ENCODE measurements around the gene AWAT1. TPM values are rescaled to one million over a fixed set of nuclear protein-coding genes. Genes with fewer than 3 reads are reported as not detected.

The AWAT1 gene
- total and polyA plus RNA-seq, 2 donors (not counting 3 experiments of a cell fraction or from before 2014, with no cell fraction given) = not detected

GRCh38 chrX:70252491-70252890 lies 18.0 kb downstream of the AWAT1 start:
- Histone ChIP-seq H3K4me2 (ENCODE audit: insufficient read depth, low read length) (no peak overlapping the region), H2AFZ (ENCODE audit: low read depth, low read length) (no peak overlapping the region), H4K20me1 (replicated peaks; ENCODE audit: control insufficient read depth, extremely low read depth, insufficient read depth, low read length) (no peaks in the 10 kb centered on the region), H3K9ac (replicated peaks; ENCODE audit: extremely low read depth, insufficient read depth, low read length) (no peak overlapping the region), H3K79me2 (ENCODE audit: control insufficient read depth, insufficient read depth, low read length) (no peaks in the 10 kb centered on the region), H3K27me3 (ENCODE audit: control insufficient read depth in 2 of 2, insufficient read depth in 2 of 2, low read length in 2 of 2) (no peaks in the 10 kb centered on the region), H3K36me3 (ENCODE audit: control insufficient read depth in 2 of 2, extremely low read depth in 1 of 2, insufficient read depth in 2 of 2, low read length in 2 of 2) (no peaks in the 10 kb centered on the region), H3K4me1 (ENCODE audit: control insufficient read depth, extremely low read depth, insufficient read depth, low read length) (no peaks in the 10 kb centered on the region), H3K9me3 (replicated peaks; ENCODE audit: control insufficient read depth, insufficient read depth, low read length) (no peaks in the 10 kb centered on the region), H3K4me3 (replicated peaks in 1 of 3; ENCODE audit: insufficient read depth in 1 of 3, low read depth in 1 of 3, low read length in 3 of 3) (no peak overlapping the region), H3K27ac (ENCODE audit: insufficient read depth, low read depth, low read length) (no peak overlapping the region), H3K9me1 (replicated peaks; ENCODE audit: control insufficient read depth, extremely low read depth, insufficient read depth, low read length) (no peaks in the 10 kb centered on the region)
- POLR2A ChIA-PET = no interaction called here
- dilution Hi-C loops (cut with MboI; ENCODE audit: extremely low pct_ligation_motif_present, low sequenced_read_pairs) = no loop called here
- no peak for TF ChIP-seq POLR2AphosphoS5 (IDR thresholded peaks at IDR 0.05; ENCODE audit: insufficient read depth, low read depth, low read length)
- CTCF ChIA-PET = no interaction called here
- intact Hi-C loops (cut with micrococcal nuclease) = no loop called here
- BruUV-seq (replicated peaks) = no TSS peak
- no peak for FAIRE-seq
- DNase-seq (ENCODE audit: low read depth, low spot score) = no peak

DNA sequence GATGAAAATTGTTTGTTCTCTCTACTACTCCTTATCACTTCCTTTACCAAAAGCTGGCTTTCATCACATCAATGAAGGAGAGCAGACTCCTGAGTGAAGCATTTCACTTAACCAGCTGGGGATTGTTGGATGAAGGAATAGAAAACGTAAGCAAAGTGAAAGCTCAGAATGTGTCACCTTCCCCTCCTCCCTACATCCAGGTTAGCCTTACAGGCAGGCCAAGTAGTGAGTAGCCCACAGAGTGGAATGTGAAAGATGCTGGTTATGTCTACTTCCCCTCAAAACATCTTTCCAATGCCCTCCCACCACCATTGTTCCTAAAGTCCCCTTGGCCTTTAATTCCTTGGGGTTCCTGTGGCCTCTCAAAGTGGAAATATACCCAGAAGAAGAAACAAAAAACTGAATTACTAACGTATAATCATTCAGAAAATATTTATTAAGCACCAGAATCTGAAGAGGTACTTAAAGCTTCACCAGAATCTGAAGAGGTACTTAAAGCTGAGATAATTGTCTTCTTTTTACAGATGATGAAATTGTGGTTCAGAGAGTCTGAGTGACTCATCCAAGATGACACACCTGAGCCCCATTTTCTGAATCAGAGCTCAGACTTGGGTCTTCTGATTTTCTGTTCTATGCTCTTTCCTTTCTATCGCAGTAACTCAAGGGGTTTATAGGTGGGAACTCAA lies 19.1 kb downstream of the AWAT1 start:
- Histone ChIP-seq H3K36me3 (ENCODE audit: control insufficient read depth in 2 of 2, extremely low read depth in 1 of 2, insufficient read depth in 2 of 2, low read length in 2 of 2) (no peaks in the 10 kb centered on the region), H3K27ac (ENCODE audit: insufficient read depth, low read depth, low read length) (no peak overlapping the region), H3K4me2 (ENCODE audit: insufficient read depth, low read length) (no peak overlapping the region), H3K9me1 (replicated peaks; ENCODE audit: control insufficient read depth, extremely low read depth, insufficient read depth, low read length) (no peaks in the 10 kb centered on the region), H3K4me1 (ENCODE audit: control insufficient read depth, extremely low read depth, insufficient read depth, low read length) (no peaks in the 10 kb centered on the region), H2AFZ (ENCODE audit: low read depth, low read length) (no peak overlapping the region), H4K20me1 (replicated peaks; ENCODE audit: control insufficient read depth, extremely low read depth, insufficient read depth, low read length) (no peaks in the 10 kb centered on the region), H3K27me3 (ENCODE audit: control insufficient read depth in 2 of 2, insufficient read depth in 2 of 2, low read length in 2 of 2) (no peaks in the 10 kb centered on the region), H3K4me3 (replicated peaks in 1 of 3; ENCODE audit: insufficient read depth in 1 of 3, low read depth in 1 of 3, low read length in 3 of 3) (no peak overlapping the region), H3K79me2 (ENCODE audit: control insufficient read depth, insufficient read depth, low read length) (no peaks in the 10 kb centered on the region), H3K9me3 (replicated peaks; ENCODE audit: control insufficient read depth, insufficient read depth, low read length) (no peaks in the 10 kb centered on the region), H3K9ac (replicated peaks; ENCODE audit: extremely low read depth, insufficient read depth, low read length) (no peak overlapping the region)
- TF ChIP-seq GATA2 (IDR thresholded peaks at IDR 0.05; ENCODE audit: insufficient read depth, insufficient read length, low read depth, low read length) = no peak
- TF ChIP-seq, protein P1, sequence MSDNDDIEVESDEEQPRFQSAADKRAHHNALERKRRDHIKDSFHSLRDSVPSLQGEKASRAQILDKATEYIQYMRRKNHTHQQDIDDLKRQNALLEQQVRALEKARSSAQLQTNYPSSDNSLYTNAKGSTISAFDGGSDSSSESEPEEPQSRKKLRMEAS (IDR thresholded peaks at IDR 0.05; ENCODE audit: insufficient read depth, insufficient read length) = no peak
- TF ChIP-seq EZH2 (IDR thresholded peaks at IDR 0.05; ENCODE audit: borderline replicate concordance, low read depth, low read length, severe bottlenecking) = no peak
- no peak for TF ChIP-seq MYC (IDR thresholded peaks at IDR 0.05; ENCODE audit: low read depth, low read length)
- no peak for TF ChIP-seq POLR2A (IDR thresholded peaks at IDR 0.05; ENCODE audit: low read depth, low read length)
- TF ChIP-seq FOS (IDR thresholded peaks at IDR 0.05; ENCODE audit: borderline replicate concordance, insufficient read depth, low read length) = no peak
- no peak for TF ChIP-seq JUN (IDR thresholded peaks at IDR 0.05; ENCODE audit: borderline replicate concordance, insufficient read depth, insufficient read length, low read depth)
- dilution Hi-C loops (cut with MboI; ENCODE audit: extremely low pct_ligation_motif_present, low sequenced_read_pairs) = no loop called here
- ChIA-PET CTCF (no interaction called here), POLR2A (no interaction called here)
- FAIRE-seq = no peak
- no TSS peak for BruUV-seq (replicated peaks)
- intact Hi-C loops (cut with micrococcal nuclease) = no loop called here
- no peak for DNase-seq (ENCODE audit: low read depth, low spot score)
